ENCODE data around the gene PCP4L1.

GRCh38 chr1:161228032-161228431 lies 30.5 kb upstream of the PCP4L1 start:
- no peak for TF ChIP-seq CTCF (IDR thresholded peaks at IDR 0.05)
- TF ChIP-seq POLR2A (IDR thresholded peaks at IDR 0.05): no peak

Data from adrenal gland (tissue), 5 donors.